SK-N-SH treated with all-trans-retinoic acid at 6 μM for 48 hours (cell line): ENCODE results near the gene ARHGAP45.

Experiments used
- CREB5 ChIP-seq: fragments of 250-450 bp; sonication (Bioruptor Pico); IDR thresholded peaks from 2 replicates; pipeline ENCODE4 v1.5.1; 2020; ENCODE audit warnings: low read depth, mild to moderate bottlenecking, moderate library complexity
- ESRRG ChIP-seq: fragments of 250-450 bp; sonication (Bioruptor Pico); IDR thresholded peaks from 2 replicates; pipeline ENCODE4 v1.6.1; 2021; ENCODE audit warnings: mild to moderate bottlenecking
- PATZ1 ChIP-seq: fragments of 250-450 bp; sonication (Bioruptor Pico); IDR thresholded peaks from 2 replicates; pipeline ENCODE4 v1.8.0; 2020; ENCODE audit warnings: mild to moderate bottlenecking, moderate library complexity, borderline replicate concordance
- RARB ChIP-seq: fragments of 250-450 bp; sonication (Bioruptor Pico); IDR thresholded peaks from 2 replicates; pipeline ENCODE4 v1.8.0; 2021; ENCODE audit warnings: mild to moderate bottlenecking, moderate library complexity
- TCF4 ChIP-seq: fragments of 250-450 bp; sonication (Bioruptor Pico); IDR thresholded peaks from 2 replicates; pipeline ENCODE4 v1.8.0; 2021; ENCODE audit warnings: mild to moderate bottlenecking, moderate library complexity, borderline replicate concordance
- ZNF8 ChIP-seq: fragments of 450-650 bp; formaldehyde crosslinking; IDR thresholded peaks from 2 replicates; pipeline ENCODE4 v1.5.0; 2020; ENCODE audit warnings: mild to moderate bottlenecking, moderate library complexity
- TF ChIP-seq, protein P1 (sequence below): fragments of 250-450 bp; sonication (Bioruptor Pico); IDR thresholded peaks from 2 replicates; pipeline ENCODE4 v1.8.0; 2021; ENCODE audit warnings: low read depth, mild to moderate bottlenecking, moderate library complexity, borderline replicate concordance

- TF ChIP-seq PATZ1 (no peak), CREB5 (no peak), ESRRG (CRISPR knock-in tag) (no peak), RARB (CRISPR knock-in tag) (no peak), TCF4 (CRISPR knock-in tag) (no peak), ZNF8 (CRISPR knock-in tag) (no peak)
- TF ChIP-seq, protein P1, sequence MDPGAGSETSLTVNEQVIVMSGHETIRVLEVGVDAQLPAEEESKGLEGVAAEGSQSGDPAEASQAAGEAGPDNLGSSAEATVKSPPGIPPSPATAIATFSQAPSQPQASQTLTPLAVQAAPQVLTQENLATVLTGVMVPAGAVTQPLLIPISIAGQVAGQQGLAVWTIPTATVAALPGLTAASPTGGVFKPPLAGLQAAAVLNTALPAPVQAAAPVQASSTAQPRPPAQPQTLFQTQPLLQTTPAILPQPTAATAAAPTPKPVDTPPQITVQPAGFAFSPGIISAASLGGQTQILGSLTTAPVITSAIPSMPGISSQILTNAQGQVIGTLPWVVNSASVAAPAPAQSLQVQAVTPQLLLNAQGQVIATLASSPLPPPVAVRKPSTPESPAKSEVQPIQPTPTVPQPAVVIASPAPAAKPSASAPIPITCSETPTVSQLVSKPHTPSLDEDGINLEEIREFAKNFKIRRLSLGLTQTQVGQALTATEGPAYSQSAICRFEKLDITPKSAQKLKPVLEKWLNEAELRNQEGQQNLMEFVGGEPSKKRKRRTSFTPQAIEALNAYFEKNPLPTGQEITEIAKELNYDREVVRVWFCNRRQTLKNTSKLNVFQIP (CRISPR knock-in tag), result no peak
These were observed 10.0 kb downstream of the ARHGAP45 start for GRCh38 chr19:1076951-1077350.
